K562 (cell line): ENCODE results near the gene ALDH3B2. TPM values are rescaled to one million over a fixed set of nuclear protein-coding genes. Genes with fewer than 3 reads are reported as not detected.

Source experiments
- ATAC-seq: fragments of 200-7000 bp; cut with Tn5 transposase; 3 replicates; pipeline ENCODE4 v1.9.1; 2020; ENCODE audit warnings: moderate library complexity
- BruUV-seq: library from RNA; stranded (reverse); fragments of 400-500 nt; replicated peaks from 2 replicates; lab custom pipeline; 2021; lab: Mats Ljungman, UMichigan
- CTCF ChIA-PET: fragments of 300-600 bp; formaldehyde crosslinking; extraction: SDS; loops from one replicate; lab custom pipeline; 2021; ENCODE audit warnings: low intra/inter-chr PET ratio; lab: Yijun Ruan, JAX
- POLR2A ChIA-PET: fragments of 300-600, 350-650 bp; sonication (Branson Sonifier 250); formaldehyde crosslinking; extraction: SDS; loops from one replicate; lab custom pipeline; 2021; ENCODE audit warnings: antibody characterized with exemption, inconsistent platforms; lab: Yijun Ruan, JAX
- DNase-seq, 4 experiments: peaks; one replicate each; pipeline versions ENCODE4 v3.0.0 to v3.0.0-alpha.2; 2011 to 2018; ENCODE audit warnings: low spot score in 3 of 4, mixed read lengths in 3 of 4; ENCODE audit errors: extremely low read depth in 1 of 4
- FAIRE-seq: peaks from 2 replicates; lab custom pipeline; 2011; peaks lifted over from hg19 to GRCh38; lab: Jason Lieb, UNC
- H2AFZ ChIP-seq: 2 replicates; pipeline ENCODE4 v1.6.0; 2011; ENCODE audit warnings: low read depth, low read length, control low read depth, inconsistent platforms
- H3K27ac ChIP-seq: fragments of 200-600 bp; 3 replicates; pipeline ENCODE4 v1.8.0; 2011; ENCODE audit warnings: low read depth, mild to moderate bottlenecking, control low read depth, inconsistent platforms, low read length, moderate library complexity, mixed read lengths; ENCODE audit errors: extremely low read depth
- H3K27me3 ChIP-seq, 2 experiments: fragments of 300-600 bp in 1 of 2; 2 replicates in 1 of 2; 3 replicates in 1 of 2; pipeline versions ENCODE4 v1.6.0 to v1.8.0; 2011; ENCODE audit warnings: inconsistent platforms in 2 of 2, low read length in 2 of 2, mild to moderate bottlenecking in 1 of 2, mixed read lengths in 1 of 2, moderate library complexity in 1 of 2; ENCODE audit not compliant: control insufficient read depth in 2 of 2, insufficient read depth in 2 of 2
- H3K36me3 ChIP-seq: fragments of 300-600 bp; 3 replicates; pipeline ENCODE4 v1.8.0; 2011; ENCODE audit warnings: mild to moderate bottlenecking, low read length, inconsistent platforms; ENCODE audit not compliant: control insufficient read depth, insufficient read depth
- H3K4me1 ChIP-seq, 2 experiments: fragments of 200-600 bp in 1 of 2; replicated peaks in 1 of 2; 2 replicates in 1 of 2; 3 replicates in 1 of 2; pipeline versions ENCODE4 v1.5.1 to v1.8.0; 2011; ENCODE audit warnings: inconsistent platforms in 2 of 2, low read length in 2 of 2, mild to moderate bottlenecking in 1 of 2, mixed read lengths in 1 of 2, moderate library complexity in 1 of 2; ENCODE audit not compliant: control insufficient read depth in 2 of 2, insufficient read depth in 2 of 2
- H3K4me2 ChIP-seq: 2 replicates; pipeline ENCODE4 v1.6.1; 2011; ENCODE audit warnings: low read length, control low read depth, inconsistent platforms, mixed read lengths; ENCODE audit not compliant: insufficient read depth
- H3K4me3 ChIP-seq: fragments of 200-600 bp; sonication (generic), shearing (Covaris generic); 2 replicates; pipeline ENCODE4 v1.5.1; 2016; ENCODE audit warnings: control low read depth, inconsistent platforms
- H3K79me2 ChIP-seq: fragments of 200-600 bp; 3 replicates; pipeline ENCODE4 v1.8.0; 2011; ENCODE audit warnings: low read length, inconsistent platforms; ENCODE audit not compliant: control insufficient read depth, insufficient read depth
- H3K9ac ChIP-seq, 2 experiments: 2 replicates each; pipeline versions ENCODE4 v1.6.0 to v1.6.1; 2011; ENCODE audit warnings: low read depth in 2 of 2, low read length in 2 of 2, control low read depth in 1 of 2, inconsistent platforms in 1 of 2, mild to moderate bottlenecking in 1 of 2, mixed read lengths in 1 of 2; ENCODE audit not compliant: insufficient read depth in 1 of 2
- H3K9me1 ChIP-seq: one replicate; pipeline ENCODE4 v1.6.0; 2011; ENCODE audit warnings: inconsistent platforms, mild to moderate bottlenecking, low read length, moderate library complexity; ENCODE audit not compliant: control insufficient read depth, insufficient read depth
- H3K9me3 ChIP-seq: replicated peaks from 2 replicates; pipeline ENCODE4 v1.5.1; 2011; ENCODE audit warnings: low read depth, low read length, inconsistent platforms; ENCODE audit not compliant: control insufficient read depth, insufficient read depth
- H4K20me1 ChIP-seq: replicated peaks from 2 replicates; pipeline ENCODE4 v1.6.1; 2011; ENCODE audit warnings: low read length, inconsistent platforms, mixed read lengths; ENCODE audit not compliant: control insufficient read depth, insufficient read depth
- CREBBP ChIP-seq: IDR thresholded peaks from one replicate; pipeline ENCODE4 v1.6.1; 2012; ENCODE audit warnings: low read depth, mild to moderate bottlenecking, control low read depth, inconsistent platforms, low read length
- ERF ChIP-seq: fragments of 450-650 bp; formaldehyde crosslinking; IDR thresholded peaks from 2 replicates; pipeline ENCODE4 v1.4.0; 2020; ENCODE audit warnings: mild to moderate bottlenecking, mixed read lengths
- FOXP1 ChIP-seq: sonication (generic); formaldehyde crosslinking; IDR thresholded peaks from 2 replicates; pipeline ENCODE4 v1.8.0; 2022; ENCODE audit warnings: mild to moderate bottlenecking, missing genetic modification reagents
- GABPB1 ChIP-seq: sonication (generic); formaldehyde crosslinking; IDR thresholded peaks from 2 replicates; pipeline ENCODE4 v1.8.0; 2022; ENCODE audit warnings: mild to moderate bottlenecking, missing genetic modification reagents
- KDM1A ChIP-seq, 2 experiments: fragments of 450-650 bp; IDR thresholded peaks; 2 replicates each; pipeline ENCODE4 v1.6.1; 2016; ENCODE audit warnings: mild to moderate bottlenecking in 2 of 2
- MITF ChIP-seq: IDR thresholded peaks from 2 replicates; pipeline ENCODE4 v1.6.1; 2014; ENCODE audit warnings: antibody characterized with exemption
- MXI1 ChIP-seq: IDR thresholded peaks from 2 replicates; pipeline ENCODE4 v1.6.1; 2011; ENCODE audit warnings: low read depth, mild to moderate bottlenecking, improper control_type of control experiment, low read length
- OTX1 ChIP-seq: fragments of 450-650 bp; formaldehyde crosslinking; IDR thresholded peaks from 2 replicates; pipeline ENCODE4 v1.4.0; 2022; ENCODE audit warnings: mild to moderate bottlenecking
- POLR2A ChIP-seq: fragments of 450-650 bp; conservative IDR thresholded peaks from 2 replicates; pipeline ENCODE4 v1.6.1; 2016
- RBM15 ChIP-seq: fragments of 200-400 bp; formaldehyde crosslinking; IDR thresholded peaks from 2 replicates; pipeline ENCODE4 v1.6.1; 2018; ENCODE audit warnings: mild to moderate bottlenecking, low read length, moderate library complexity; ENCODE audit not compliant: insufficient read depth
- SMC3 ChIP-seq: conservative IDR thresholded peaks from 2 replicates; pipeline ENCODE4 v1.6.1; 2011; ENCODE audit warnings: low read depth, low read length, improper control_type of control experiment; ENCODE audit not compliant: insufficient read depth
- ZNF140 ChIP-seq: fragments of 250-450 bp; sonication (Bioruptor Pico); IDR thresholded peaks from 2 replicates; pipeline ENCODE4 v1.8.0; 2021; ENCODE audit warnings: moderate library complexity, mild to moderate bottlenecking, inconsistent platforms
- ZNF274 ChIP-seq: IDR thresholded peaks from 2 replicates; pipeline ENCODE4 v1.6.1; 2011; ENCODE audit warnings: low read depth, mild to moderate bottlenecking, low read length, moderate library complexity, borderline replicate concordance
- ZNF740 ChIP-seq, 3 experiments: fragments of 200-800 bp in 1 of 3; sonication (Bioruptor generic) in 1 of 3; sonication (generic) in 1 of 3; formaldehyde crosslinking in 1 of 3; IDR thresholded peaks; 2 replicates each; pipeline versions ENCODE4 v1.6.1 to v1.8.0; 2016 to 2022; ENCODE audit warnings: mild to moderate bottlenecking in 2 of 3, missing compliant biosample characterization in 2 of 3, missing genetic modification characterization in 2 of 3, missing genetic modification reagents in 1 of 3
- WGBS: fragments of 100-300 bp; shearing (Covaris generic); methylation state at CpG from one replicate; pipeline ENCODE4 v1.1.6; 2016; ENCODE audit warnings: low coverage, mixed read lengths; ENCODE audit not compliant: insufficient coverage; ENCODE audit errors: missing lambda C conversion rate; 5-methylcytosine and 5-hydroxymethylcytosine counted together
- in situ Hi-C: fragments of 300-500 bp; cut with MboI; formaldehyde crosslinking; loops from 4 replicates; pipeline ENCODE4 v1.15.0; 2018; ENCODE audit warnings: inconsistent platforms, mixed read lengths
- intact Hi-C: fragments of 100-400 bp; cut with micrococcal nuclease; formaldehyde crosslinking; loops from 2 replicates; pipeline ENCODE4 v1.14.2; 2022
- polyA plus RNA-seq, 8 experiments: library from polyadenylated mRNA; depleted of rRNA in 4 of 8; stranded (reverse) in 5 of 8; unstranded in 3 of 8; fragments of >200 nt; fragmentation: Nextera tagmentation in 2 of 8; fragmentation: Illumina TruSeq in 1 of 8; extraction: Ambion mirVana in 2 of 8; extraction: Trizol in 1 of 8; gene quantifications; 2 replicates each; pipeline versions ENCODE4 v1.2.1 to v1.2.3, GENCODE V29; 2011 to 2014; ENCODE audit warnings: inconsistent platforms in 1 of 8, missing spikeins in 1 of 8
- total RNA-seq, 7 experiments: library from RNA; depleted of rRNA in 6 of 7; stranded (reverse); fragments of >200 nt in 6 of 7; fragmentation: Illumina TruSeq in 2 of 7; extraction: Trizol in 2 of 7; gene quantifications; 2 replicates each; pipeline versions ENCODE4 v1.2.1 to v1.2.3, GENCODE V29; 2011 to 2021; ENCODE audit warnings: low replicate concordance in 1 of 7

ALDH3B2 gene
- total and polyA plus RNA-seq, 9 of the 15 experiments (the other 6 are each of a cell fraction or from before 2014, with no cell fraction given): not detected

GRCh38 chr11:67631411-67631810 lies 43.0 kb downstream of the ALDH3B2 start:
- H3K9ac ChIP-seq: peak overlapping the region; percentile 63 to 93; a peak in 3 of 4 replicates
- no TSS peak for BruUV-seq
- DNase-seq: no peak
- H3K36me3 ChIP-seq: peaks cover 15% of the 10 kb centered on the region; the same call in 1 of the 3 replicates
- H3K27ac ChIP-seq: no peak overlapping the region
- no peaks in the 10 kb centered on the region for H3K9me1 ChIP-seq
- TF ChIP-seq OTX1 (CRISPR knock-in tag) (no peak), KDM1A (IDR thresholded peaks at IDR 0.05) (no peak), MITF (no peak), GABPB1 (CRISPR knock-in tag) (no peak), ERF (CRISPR knock-in tag) (no peak), MXI1 (no peak), ZNF740 (CRISPR knock-in tag; IDR thresholded peaks at IDR 0.05) (no peak), ZNF740 (tag; IDR thresholded peaks at IDR 0.05) (no peak), CREBBP (no peak), RBM15 (no peak), POLR2A (no peak), SMC3 (no peak), ZNF274 (no peak), ZNF140 (no peak), FOXP1 (CRISPR knock-in tag) (no peak)
- no peak for ATAC-seq
- H3K4me3 ChIP-seq: no peak overlapping the region
- ChIA-PET CTCF (no interaction called here), POLR2A (interaction anchor here (0.6 to 1.1 kb wide), 4 partner anchors 21 to 45 kb away, joined by 3 to 4 read pairs (median 3); no protein-coding TSS in a partner anchor)
- in situ Hi-C loops: no loop called here
- 65% methylated on average over 7 of the region's 7 CpGs for WGBS
- H3K9me3 ChIP-seq: no peaks in the 10 kb centered on the region
- no peaks in the 10 kb centered on the region for H4K20me1 ChIP-seq
- H3K4me2 ChIP-seq: peak overlapping the region; percentile 93; the same call in 1 of the 2 replicates
- no peaks in the 10 kb centered on the region for H3K79me2 ChIP-seq
- intact Hi-C loops: loop anchor here (5.0 kb wide), 1 partner anchor 66 kb away; no protein-coding TSS in a partner anchor
- peaks cover 10 to 72% of the 10 kb centered on the region in 2 experiments for H3K4me1 ChIP-seq
- no peak overlapping the region for H2AFZ ChIP-seq
- no peaks in the 10 kb centered on the region for H3K27me3 ChIP-seq
- FAIRE-seq: no peak
